GM23248 (cell line): ENCODE data around the gene DMBX1. TPM values are rescaled to one million over a fixed set of nuclear protein-coding genes. Genes with fewer than 3 reads are reported as not detected.

Experiments used
- DNase-seq: peaks from one replicate; pipeline ENCODE4 v3.0.0-alpha.2; 2015
- H2AFZ ChIP-seq: fragments of 200-600 bp; sonication (generic); 2 replicates; pipeline ENCODE4 v1.6.1; 2016; ENCODE audit warnings: antibody characterized with exemption
- H3F3A ChIP-seq: fragments of 200-600 bp; sonication (generic); 2 replicates; pipeline ENCODE4 v1.6.1; 2016; ENCODE audit warnings: mild to moderate bottlenecking, antibody characterized with exemption, mixed run types; ENCODE audit not compliant: insufficient read depth
- H3K27ac ChIP-seq: fragments of 200-600 bp; sonication (generic); 2 replicates; pipeline ENCODE4 v1.5.1; 2016; ENCODE audit warnings: mild to moderate bottlenecking
- H3K27me3 ChIP-seq: fragments of 200-600 bp; sonication (generic); replicated peaks from 2 replicates; pipeline ENCODE4 v1.6.1; 2016; ENCODE audit warnings: mild to moderate bottlenecking; ENCODE audit not compliant: insufficient read depth
- H3K36me3 ChIP-seq: fragments of 200-600 bp; sonication (generic); 2 replicates; pipeline ENCODE4 v1.6.1; 2016; ENCODE audit warnings: low read depth, mild to moderate bottlenecking
- H3K4me1 ChIP-seq: fragments of 200-600 bp; sonication (generic); 2 replicates; pipeline ENCODE4 v1.6.1; 2016; ENCODE audit warnings: mild to moderate bottlenecking; ENCODE audit not compliant: insufficient read depth
- H3K4me2 ChIP-seq: fragments of 200-600 bp; sonication (generic); one replicate; pipeline ENCODE4 v1.6.1; 2016; ENCODE audit warnings: mild to moderate bottlenecking; ENCODE audit not compliant: unreplicated experiment
- H3K4me3 ChIP-seq: fragments of 200-600 bp; sonication (generic); 2 replicates; pipeline ENCODE4 v1.5.1; 2016; ENCODE audit warnings: mild to moderate bottlenecking
- H3K79me2 ChIP-seq: fragments of 200-600 bp; sonication (generic); 2 replicates; pipeline ENCODE4 v1.6.1; 2016; ENCODE audit warnings: mild to moderate bottlenecking; ENCODE audit not compliant: insufficient read depth
- H3K9ac ChIP-seq: fragments of 200-600 bp; sonication (generic); 2 replicates; pipeline ENCODE4 v1.6.1; 2016; ENCODE audit warnings: mild to moderate bottlenecking
- H3K9me2 ChIP-seq: fragments of 200-600 bp; sonication (generic); 2 replicates; pipeline ENCODE4 v1.6.1; 2016; ENCODE audit warnings: mixed run types, mild to moderate bottlenecking, moderate library complexity; ENCODE audit not compliant: insufficient read depth
- H3K9me3 ChIP-seq: fragments of 200-600 bp; sonication (generic); one replicate; pipeline ENCODE4 v1.6.1; 2017; ENCODE audit warnings: low read depth
- H4K20me1 ChIP-seq: fragments of 200-600 bp; sonication (generic); 2 replicates; pipeline ENCODE4 v1.6.0; 2016; ENCODE audit not compliant: insufficient read depth
- EZH2 ChIP-seq: fragments of 200-600 bp; sonication (generic); IDR thresholded peaks from 2 replicates; pipeline ENCODE4 v1.6.1; 2018; ENCODE audit warnings: antibody characterized with exemption, mild to moderate bottlenecking; ENCODE audit not compliant: insufficient read depth, poor library complexity, severe bottlenecking
- EZH2phosphoT487 ChIP-seq: fragments of 200-600 bp; sonication (generic); IDR thresholded peaks from 2 replicates; pipeline ENCODE4 v1.6.1; 2018; ENCODE audit warnings: antibody characterized with exemption, moderate library complexity, mild to moderate bottlenecking, low read depth; ENCODE audit not compliant: insufficient read depth
- whole genome bisulfite sequencing, 2 experiments: methylation state at CpG; one replicate each; pipeline ENCODE4 v1.1.6; 2015 to 2017; ENCODE audit warnings: low lambda C conversion rate in 2 of 2, low coverage in 1 of 2; ENCODE audit errors: missing lambda C conversion rate in 2 of 2; 5-methylcytosine and 5-hydroxymethylcytosine counted together
- in situ Hi-C: fragments of 300-500 bp; cut with MboI; formaldehyde crosslinking; loops from 2 replicates; pipeline ENCODE4 v1.15.0; 2020
- polyA plus RNA-seq: library from polyadenylated mRNA; unstranded; fragments of >200 nt; fragmentation: Nextera tagmentation; extraction: Ambion mirVana; gene quantifications from 2 replicates; pipeline ENCODE4 v1.2.1, GENCODE V29; 2016
- total RNA-seq: library from RNA; depleted of rRNA; stranded (reverse); fragments of >200 nt; shearing (Covaris generic); gene quantifications from 2 replicates; pipeline ENCODE4 v1.2.3, GENCODE V29; 2014

Gene DMBX1
- total and polyA plus RNA-seq, 2 experiments from 2014 or later, result not detected

GRCh38 chr1:46453449-46453848 lies 36.2 kb upstream of the DMBX1 start:
- Histone ChIP-seq H2AFZ (no peak overlapping the region), H3K4me3 (no peak overlapping the region), H3K9me3 (no peaks in the 10 kb centered on the region), H3K27ac (no peak overlapping the region), H3K4me2 (no peak overlapping the region), H3K9ac (no peak overlapping the region), H3K9me2 (no peaks in the 10 kb centered on the region), H4K20me1 (no peaks in the 10 kb centered on the region), H3K79me2 (no peaks in the 10 kb centered on the region), H3K27me3 (peaks cover 37% of the 10 kb centered on the region), H3K4me1 (no peaks in the 10 kb centered on the region), H3F3A (no peaks in the 10 kb centered on the region), H3K36me3 (no peaks in the 10 kb centered on the region)
- 47 to 57% methylated on average over 4 of the region's 4 CpGs for WGBS, 2 experiments
- TF ChIP-seq EZH2phosphoT487, result no peak
- no peak for TF ChIP-seq EZH2
- in situ Hi-C loops, result no loop called here
- no peak for DNase-seq

GRCh38 chr1:46455951-46456350 lies 33.7 kb upstream of the DMBX1 start:
- H4K20me1 ChIP-seq, result no peaks in the 10 kb centered on the region
- H2AFZ ChIP-seq, result no peak overlapping the region
- no peaks in the 10 kb centered on the region for H3K36me3 ChIP-seq
- no peaks in the 10 kb centered on the region for H3K79me2 ChIP-seq
- WGBS, 2 experiments, result 87 to 90% methylated on average over 25 to 27 of the region's 27 CpGs
- no peak overlapping the region for H3K4me3 ChIP-seq
- H3K9ac ChIP-seq, result no peak overlapping the region
- DNase-seq, result no peak
- no peaks in the 10 kb centered on the region for H3F3A ChIP-seq
- no peaks in the 10 kb centered on the region for H3K9me2 ChIP-seq
- TF ChIP-seq EZH2, result no peak
- no peak for TF ChIP-seq EZH2phosphoT487
- H3K27ac ChIP-seq, result no peak overlapping the region
- H3K9me3 ChIP-seq, result no peaks in the 10 kb centered on the region
- no peak overlapping the region for H3K4me2 ChIP-seq
- in situ Hi-C loops, result no loop called here
- peaks cover 38% of the 10 kb centered on the region for H3K27me3 ChIP-seq
- H3K4me1 ChIP-seq, result no peaks in the 10 kb centered on the region

- H3K36me3 ChIP-seq, result no peaks in the 10 kb centered on the region
- no peaks in the 10 kb centered on the region for H3K4me1 ChIP-seq
- in situ Hi-C loops, result no loop called here
- no peaks in the 10 kb centered on the region for H3K79me2 ChIP-seq
- TF ChIP-seq EZH2 (no peak), EZH2phosphoT487 (no peak)
- peaks cover 38% of the 10 kb centered on the region for H3K27me3 ChIP-seq
- H3F3A ChIP-seq, result no peaks in the 10 kb centered on the region
- 54 to 55% methylated on average over 5 of the region's 5 CpGs for WGBS, 2 experiments
- no peak overlapping the region for H3K27ac ChIP-seq
- no peak overlapping the region for H3K4me2 ChIP-seq
- no peaks in the 10 kb centered on the region for H4K20me1 ChIP-seq
- peak; percentile 21 for DNase-seq
- no peaks in the 10 kb centered on the region for H3K9me3 ChIP-seq
- H3K9me2 ChIP-seq, result no peaks in the 10 kb centered on the region
- no peak overlapping the region for H2AFZ ChIP-seq
- no peak overlapping the region for H3K9ac ChIP-seq
- H3K4me3 ChIP-seq, result no peak overlapping the region
Observed at GRCh38 chr1:46456411-46456963, 33.1 kb upstream of the DMBX1 start.

- Histone ChIP-seq H3K4me1 (peaks cover 5% of the 10 kb centered on the region), H3K27me3 (peaks cover 35% of the 10 kb centered on the region), H3K9ac (no peak overlapping the region), H3K79me2 (no peaks in the 10 kb centered on the region), H3K4me3 (no peak overlapping the region), H4K20me1 (no peaks in the 10 kb centered on the region), H3F3A (no peaks in the 10 kb centered on the region), H3K36me3 (no peaks in the 10 kb centered on the region), H3K9me2 (no peaks in the 10 kb centered on the region), H2AFZ (no peak overlapping the region), H3K9me3 (no peaks in the 10 kb centered on the region), H3K4me2 (no peak overlapping the region), H3K27ac (no peak overlapping the region)
- TF ChIP-seq EZH2 (no peak), EZH2phosphoT487 (no peak)
- DNase-seq, result no peak
- WGBS, 2 experiments, result 70 to 75% methylated on average over 6 of the region's 6 CpGs
- in situ Hi-C loops, result no loop called here
Observed at GRCh38 chr1:46457178-46457577, 32.5 kb upstream of the DMBX1 start.

- Histone ChIP-seq H3K27me3 (peaks cover 34% of the 10 kb centered on the region), H3K79me2 (no peaks in the 10 kb centered on the region), H3F3A (peaks cover 4% of the 10 kb centered on the region; the same call in 1 of the 2 replicates), H3K9ac (no peak overlapping the region), H3K4me1 (peaks cover 7% of the 10 kb centered on the region), H3K36me3 (no peaks in the 10 kb centered on the region), H3K27ac (no peak overlapping the region), H3K4me3 (no peak overlapping the region), H3K9me3 (no peaks in the 10 kb centered on the region), H4K20me1 (no peaks in the 10 kb centered on the region), H3K9me2 (no peaks in the 10 kb centered on the region), H2AFZ (no peak overlapping the region), H3K4me2 (no peak overlapping the region)
- WGBS, 2 experiments, result 33 to 38% methylated on average over 4 of the region's 4 CpGs
- in situ Hi-C loops, result no loop called here
- TF ChIP-seq EZH2phosphoT487, result no peak
- TF ChIP-seq EZH2, result no peak
- DNase-seq, result no peak
Observed at GRCh38 chr1:46458190-46458589, 31.4 kb upstream of the DMBX1 start.
